ENCODE results near the gene NLRP3.
"Not testable (repeated sequence)": the region's sequence is repeated elsewhere in the genome, so short reads cannot be mapped to it uniquely, and the experiment has no call there.

NLRP3 gene

DNA sequence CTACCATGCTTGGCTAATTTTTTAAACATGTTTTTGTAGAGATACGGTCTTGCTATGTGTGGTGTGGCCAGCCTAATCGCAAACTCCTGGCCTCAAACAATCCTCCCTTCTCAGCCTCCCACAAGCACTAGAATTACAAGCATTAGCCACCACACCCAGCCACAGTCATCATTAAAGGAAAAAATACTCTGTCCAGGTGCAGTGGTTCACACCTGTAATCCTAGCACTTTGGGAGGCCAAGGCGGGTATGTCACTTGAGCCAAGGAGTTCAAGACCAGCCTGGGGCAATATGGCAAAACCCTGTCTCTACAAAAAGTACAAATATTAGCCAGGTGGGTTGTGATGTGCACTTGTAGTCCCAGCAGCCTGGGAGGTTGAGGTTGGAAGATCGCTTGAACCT is 25.0 kb upstream of the NLRP3 start:
- DNase-seq (ENCODE audit: low spot score), result no peak

GRCh38 chr1:247392088-247392487 is 23.9 kb upstream of the NLRP3 start:
- no peak for DNase-seq (ENCODE audit: low spot score)

- not testable (repeated sequence) for DNase-seq (ENCODE audit: low spot score)
Measured at GRCh38 chr1:247395075-247395474, 20.9 kb upstream of the NLRP3 start.

DNA sequence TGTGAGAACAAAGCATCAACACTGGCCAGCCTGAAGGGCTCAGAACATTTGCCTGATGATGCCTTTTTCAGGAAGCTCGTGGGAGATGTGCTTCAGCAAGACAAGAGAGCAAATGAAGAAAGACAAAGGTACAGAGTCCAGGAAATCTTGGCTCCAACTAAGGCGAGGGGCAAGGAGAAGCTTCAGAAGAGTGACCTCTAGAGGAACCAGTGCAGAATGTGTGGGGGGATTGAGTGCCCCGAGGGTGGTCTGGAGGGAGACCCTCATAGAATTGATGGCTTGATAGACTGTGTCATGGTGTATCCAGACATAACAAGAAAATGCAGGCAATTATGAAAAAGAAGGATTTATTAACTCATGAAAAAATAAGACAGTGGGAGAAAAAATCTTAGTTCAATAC is 15.3 kb upstream of the NLRP3 start:
- DNase-seq (ENCODE audit: low spot score), result no peak

DNA sequence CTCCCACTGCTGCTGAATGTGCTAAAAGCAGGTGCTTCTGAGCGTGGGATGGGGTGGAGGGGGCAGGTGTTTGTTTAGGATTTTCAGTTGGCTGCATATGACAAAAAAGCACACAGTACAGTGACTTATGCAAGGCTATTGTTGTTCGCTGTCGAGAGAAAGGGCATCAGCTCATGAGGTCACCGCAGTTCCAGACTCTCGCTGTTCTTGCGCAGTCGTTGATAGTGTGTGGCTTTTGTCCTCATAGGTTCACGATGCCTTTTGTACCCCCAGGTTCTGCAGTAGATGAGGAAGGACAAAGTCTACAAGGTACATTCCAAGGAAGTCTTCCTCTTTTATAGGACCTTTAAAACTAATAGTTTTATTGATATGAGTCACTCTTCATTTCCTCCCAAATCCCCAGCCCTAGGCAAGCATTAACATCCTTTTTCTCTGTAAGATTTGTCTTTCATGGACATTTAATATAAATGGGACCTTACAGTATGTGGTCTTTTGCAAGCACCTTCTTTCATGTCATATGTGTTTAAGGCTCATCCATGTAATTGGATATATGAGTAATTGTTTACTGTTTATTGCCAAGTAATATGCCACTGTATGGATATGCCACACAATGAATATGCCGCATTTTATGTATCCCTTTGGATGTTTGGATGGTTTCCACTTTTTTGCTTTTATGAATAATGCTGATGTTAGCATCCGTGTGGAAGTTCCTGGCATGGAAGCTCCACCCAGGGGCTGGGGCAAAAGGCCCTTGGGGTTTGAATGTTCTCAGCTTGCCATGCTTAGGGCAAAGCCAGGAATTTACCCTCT is 14.5 kb upstream of the NLRP3 start:
- DNase-seq (ENCODE audit: low spot score), result no peak

- DNase-seq (ENCODE audit: low spot score), result no peak
Measured at GRCh38 chr1:247402120-247402675, 13.8 kb upstream of the NLRP3 start.

DNA sequence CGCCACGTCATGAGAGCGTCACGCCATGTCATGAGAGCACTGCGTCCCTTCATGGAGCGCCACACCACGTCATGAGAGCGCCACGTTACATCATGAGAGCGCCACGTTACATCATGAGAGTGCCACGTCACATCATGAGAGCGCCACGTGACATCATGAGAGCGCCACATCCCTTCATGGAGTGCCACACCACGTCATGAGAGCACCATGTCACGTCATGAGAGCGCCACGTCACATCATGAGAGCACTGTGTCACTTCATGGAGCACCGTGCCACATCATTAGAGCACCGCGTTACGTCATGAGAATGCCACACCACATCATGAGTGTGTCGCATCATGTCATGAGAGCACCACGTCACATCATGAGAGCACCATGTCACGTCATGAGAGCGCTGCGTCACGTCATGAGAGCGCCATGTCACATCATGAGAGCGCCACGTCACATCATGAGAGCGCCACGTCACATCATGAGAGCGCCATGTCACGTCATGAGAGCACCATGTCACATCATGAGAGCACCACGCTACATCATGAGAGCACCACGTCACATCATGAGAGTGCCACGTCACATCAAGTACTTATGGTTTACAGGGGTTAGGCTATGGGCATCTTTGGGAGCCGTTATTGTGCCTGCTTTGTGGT is 9.8 kb upstream of the NLRP3 start:
- DNase-seq (ENCODE audit: low spot score), result no peak

GRCh38 chr1:247407180-247407616 is 8.8 kb upstream of the NLRP3 start:
- no peak for DNase-seq (ENCODE audit: low spot score)

GRCh38 chr1:247408100-247408499 is 7.9 kb upstream of the NLRP3 start:
- no peak for DNase-seq (ENCODE audit: low spot score)

- no peak for DNase-seq (ENCODE audit: low spot score)
Measured at GRCh38 chr1:247409869-247410544, 6.0 kb upstream of the NLRP3 start.

DNA sequence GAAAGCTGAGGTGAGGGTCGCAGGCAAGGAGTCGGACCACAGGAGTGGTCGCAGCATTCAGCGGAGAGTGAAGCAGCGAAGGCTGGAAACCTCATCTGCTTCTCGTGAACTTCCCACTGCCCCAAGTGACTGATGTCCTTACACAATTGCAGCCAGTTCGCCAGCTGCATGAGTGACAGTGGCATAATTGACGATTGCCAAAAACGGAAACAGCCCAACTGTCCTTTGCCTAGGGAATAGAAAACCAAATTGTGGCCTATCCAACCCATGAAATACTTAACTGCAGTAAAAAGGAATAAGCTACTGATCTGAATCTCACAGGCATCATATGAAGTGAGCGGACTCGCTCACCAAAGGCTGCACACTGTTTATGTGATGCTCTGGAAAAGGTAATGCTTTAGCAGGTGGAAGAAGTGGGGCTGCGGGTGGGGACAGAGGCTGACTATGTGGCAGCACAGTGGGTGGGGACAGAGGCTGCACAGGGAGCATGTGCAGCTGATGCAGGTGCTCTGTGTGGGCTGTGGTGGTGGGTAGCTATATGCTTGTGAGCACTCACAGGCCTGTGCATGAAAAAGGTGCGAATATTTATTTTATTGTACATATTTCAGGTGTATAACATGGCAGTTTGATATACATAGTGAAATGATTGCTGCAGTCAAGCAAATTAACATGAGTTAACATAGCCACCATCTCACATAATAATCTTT is 4.2 kb upstream of the NLRP3 start:
- no peak for DNase-seq (ENCODE audit: low spot score)

DNA sequence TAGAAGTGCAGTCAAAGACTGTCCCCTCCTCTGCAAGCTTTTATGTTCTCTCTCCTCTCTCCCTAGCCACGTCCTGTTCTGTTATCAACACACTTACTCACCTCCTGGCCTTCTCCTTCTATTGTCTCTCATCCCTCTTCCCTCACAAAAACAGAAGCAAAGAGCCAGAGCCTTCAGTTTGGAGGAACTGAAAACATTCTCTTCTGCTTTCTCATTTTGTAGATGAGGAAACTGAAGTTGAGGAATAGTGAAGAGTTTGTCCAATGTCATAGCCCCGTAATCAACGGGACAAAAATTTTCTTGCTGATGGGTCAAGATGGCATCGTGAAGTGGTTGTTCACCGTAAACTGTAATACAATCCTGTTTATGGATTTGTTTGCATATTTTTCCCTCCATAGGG is 1.9 kb downstream of the NLRP3 start:
- no peak for DNase-seq (ENCODE audit: low spot score)

DNA sequence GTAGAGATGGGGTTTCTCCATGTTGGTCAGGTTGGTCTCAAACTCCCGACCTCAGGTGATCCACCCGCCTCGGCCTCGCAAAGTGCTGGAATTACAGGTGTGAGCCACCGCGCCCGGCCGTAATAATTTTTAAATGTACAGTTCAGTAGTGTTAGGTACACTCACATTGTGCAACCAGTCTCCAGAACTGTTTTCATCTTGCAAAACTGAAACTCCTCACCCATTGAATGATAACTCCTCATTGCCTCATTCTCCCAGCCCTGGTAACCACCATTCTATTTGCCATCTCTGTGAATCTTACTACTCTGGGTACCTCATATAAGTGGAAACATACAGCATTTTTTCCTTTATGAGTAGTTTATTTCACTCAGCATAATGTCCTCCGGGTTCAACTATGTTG is 3.4 kb downstream of the NLRP3 start:
- DNase-seq (ENCODE audit: low spot score), result no peak

DNA sequence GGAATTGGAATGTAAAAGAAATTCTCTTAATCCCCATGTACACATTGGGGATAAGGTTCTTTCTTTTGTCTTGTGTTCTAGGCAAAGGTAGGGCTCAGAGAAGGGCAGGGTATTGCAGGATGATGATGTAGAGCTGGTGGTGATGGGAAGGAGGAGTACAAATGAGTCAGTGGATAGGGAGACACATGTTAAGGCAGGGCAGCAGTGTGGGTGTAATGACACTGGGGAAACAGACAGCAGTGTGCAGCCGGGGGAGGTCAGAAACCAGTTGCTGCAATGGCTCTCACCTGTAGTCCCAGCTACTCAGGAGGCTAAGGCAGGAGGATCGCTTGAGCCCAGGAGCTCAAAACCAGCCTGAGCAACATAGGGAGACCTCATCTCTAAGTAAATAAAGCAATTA is 5.1 kb downstream of the NLRP3 start:
- DNase-seq (ENCODE audit: low spot score), result no peak

- DNase-seq (ENCODE audit: low spot score), result no peak
Measured at GRCh38 chr1:247429496-247429895, 13.5 kb downstream of the NLRP3 start.

DNA sequence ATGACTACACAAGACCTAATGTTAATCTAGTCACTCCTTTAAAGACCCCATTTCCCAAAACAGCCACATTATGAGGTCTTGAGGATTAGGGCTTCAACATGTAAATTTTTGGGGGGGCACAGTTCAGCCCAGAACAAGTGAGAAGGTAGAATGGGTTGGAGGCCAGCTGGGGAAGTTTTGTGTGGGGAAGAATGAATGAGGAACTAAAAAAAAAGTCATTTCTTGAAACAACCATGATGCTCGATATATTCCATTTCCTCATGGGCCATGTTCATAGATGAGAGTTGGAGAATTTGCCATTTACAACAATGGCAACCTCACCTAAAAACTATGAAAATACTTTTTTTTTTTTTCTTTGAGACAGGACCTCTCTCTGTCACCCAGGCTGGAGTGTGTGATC is 14.5 kb downstream of the NLRP3 start:
- no peak for DNase-seq (ENCODE audit: low spot score)

DNA sequence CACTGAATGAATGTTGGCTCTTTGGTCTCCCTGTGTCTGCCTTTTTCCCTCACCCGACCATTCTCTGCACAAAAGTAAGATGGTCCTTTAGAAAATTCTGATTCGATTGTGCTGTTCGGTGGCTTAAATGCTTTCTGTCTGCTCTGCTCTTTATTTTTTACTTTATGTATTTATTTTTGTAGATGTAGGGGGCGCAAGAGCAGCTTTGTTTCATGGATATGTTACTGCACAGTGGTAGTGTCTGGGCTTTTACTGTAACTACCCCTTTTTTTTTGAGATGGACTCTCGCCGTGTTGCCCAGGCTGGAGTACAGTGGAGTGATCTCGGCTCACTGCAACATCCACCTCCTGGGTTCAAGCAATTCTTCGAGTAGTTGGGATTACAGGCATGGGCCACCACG is 15.7 kb downstream of the NLRP3 start:
- no peak for DNase-seq (ENCODE audit: low spot score)

DNA sequence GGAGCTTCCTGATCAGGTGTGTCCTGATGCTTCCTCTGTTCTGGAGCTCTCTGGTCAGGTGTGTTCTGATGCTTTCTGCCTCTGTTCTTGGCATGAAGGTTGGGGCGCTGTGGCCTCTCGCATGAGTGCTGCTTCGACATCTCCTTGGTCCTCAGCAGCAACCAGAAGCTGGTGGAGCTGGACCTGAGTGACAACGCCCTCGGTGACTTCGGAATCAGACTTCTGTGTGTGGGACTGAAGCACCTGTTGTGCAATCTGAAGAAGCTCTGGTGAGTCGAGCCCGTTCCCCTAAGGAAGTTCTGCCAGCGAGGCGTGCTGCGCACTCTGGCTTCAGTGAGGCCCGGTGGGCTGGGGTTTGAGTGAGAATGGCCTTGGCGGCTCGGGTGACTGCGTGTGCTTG is 18.0 kb downstream of the NLRP3 start:
- DNase-seq (ENCODE audit: low spot score), result no peak

- DNase-seq (ENCODE audit: low spot score), result no peak
Measured at GRCh38 chr1:247435030-247435758, 19.2 kb downstream of the NLRP3 start.

DNA sequence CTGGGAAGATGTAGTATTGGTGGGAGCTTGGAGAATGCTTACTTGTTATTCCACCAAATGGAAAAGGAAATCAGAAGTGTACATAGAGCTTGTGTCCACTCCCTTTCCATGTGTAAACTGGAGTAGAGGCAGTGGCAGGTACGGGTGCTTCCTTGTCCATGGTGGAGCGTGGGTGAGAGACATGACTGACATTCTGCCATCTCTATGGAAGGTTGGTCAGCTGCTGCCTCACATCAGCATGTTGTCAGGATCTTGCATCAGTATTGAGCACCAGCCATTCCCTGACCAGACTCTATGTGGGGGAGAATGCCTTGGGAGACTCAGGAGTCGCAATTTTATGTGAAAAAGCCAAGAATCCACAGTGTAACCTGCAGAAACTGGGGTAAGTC is 19.8 kb downstream of the NLRP3 start:
- no peak for DNase-seq (ENCODE audit: low spot score)

Measured in hematopoietic multipotent progenitor cell treated with erythropoietin and hydrocortisone succinate and interleukin-3 and kit ligand, for 15 days (in vitro differentiated cells).